Ascending aorta (tissue), 2 donors: Measurements from ENCODE around the gene ENDOV. TPM values are rescaled to one million over a fixed set of nuclear protein-coding genes. Genes with fewer than 3 reads are reported as not detected.
"Not testable (repeated sequence)": the region's sequence is repeated elsewhere in the genome, so short reads cannot be mapped to it uniquely, and the experiment has no call there.

Source experiments
- DNase-seq, 2 donors: peaks; one replicate each; pipeline ENCODE4 v3.0.0-alpha.2; 2019; ENCODE audit warnings: low spot score in 2 of 2
- H3K27ac ChIP-seq, 2 donors: fragments of 200-600 bp; sonication (generic); one replicate each; pipeline ENCODE4 v1.5.1; 2016 to 2017; ENCODE audit warnings: mild to moderate bottlenecking in 1 of 2
- H3K27me3 ChIP-seq: fragments of 200-600 bp; sonication (generic); one replicate; pipeline ENCODE4 v1.5.1; 2017
- H3K36me3 ChIP-seq, 2 donors: fragments of 200-600 bp; sonication (generic); one replicate each; pipeline ENCODE4 v1.5.1; 2016
- H3K4me1 ChIP-seq, 2 donors: fragments of 200-600 bp; sonication (generic); one replicate each; pipeline ENCODE4 v1.5.1; 2016 to 2017; ENCODE audit warnings: mild to moderate bottlenecking in 1 of 2
- H3K4me3 ChIP-seq, 2 donors: fragments of 200-600 bp; sonication (generic); one replicate each; pipeline ENCODE4 v1.5.1; 2016 to 2017; ENCODE audit warnings: mild to moderate bottlenecking in 1 of 2
- H3K9me3 ChIP-seq, 2 donors: fragments of 200-600 bp; sonication (generic); one replicate each; pipeline ENCODE4 v1.5.1; 2016
- intact Hi-C: fragments of 100-400 bp; cut with DNase I; formaldehyde crosslinking; loops from one replicate; pipeline ENCODE4 v1.15.1; 2023
- total RNA-seq: library from RNA; depleted of rRNA; stranded (reverse); fragments of >200 nt; gene quantifications from one replicate; pipeline ENCODE4 v1.1.0, GENCODE V29; 2016
- TF ChIP-seq, protein P1 (sequence below), 3 experiments: fragments of 200-600 bp in 2 of 3; fragments of 450-650 bp in 1 of 3; sonication (generic) in 2 of 3; IDR thresholded peaks; one replicate each; pipeline ENCODE4 v1.5.1; 2016 to 2019; ENCODE audit warnings: antibody characterized with exemption in 3 of 3, mild to moderate bottlenecking in 1 of 3, moderate library complexity in 1 of 3

Gene ENDOV
- total RNA-seq, 1 donor from 2014 or later, result 18.0 TPM

DNA sequence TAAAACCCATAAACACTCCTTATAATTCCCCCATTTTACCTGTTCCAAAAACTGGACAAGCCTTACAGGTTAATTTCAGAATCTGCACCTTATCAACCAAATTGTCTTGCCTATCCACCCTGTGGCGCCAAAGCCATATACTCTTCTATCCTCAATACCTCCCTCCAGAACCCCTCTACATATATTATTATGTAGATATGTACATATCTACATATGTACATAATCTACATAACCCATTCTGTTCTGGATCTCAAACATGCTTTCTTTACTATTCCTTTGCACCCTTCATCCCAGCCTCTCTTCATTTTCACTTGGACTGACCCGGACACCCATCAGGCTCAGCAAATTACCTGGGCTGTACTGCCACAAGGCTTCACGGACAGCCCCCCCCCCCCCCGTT is 12.0 kb upstream of the ENDOV start:
- H3K27me3 ChIP-seq, result no peaks in the 10 kb centered on the region
- intact Hi-C loops, result no loop called here
- TF ChIP-seq, protein P1, sequence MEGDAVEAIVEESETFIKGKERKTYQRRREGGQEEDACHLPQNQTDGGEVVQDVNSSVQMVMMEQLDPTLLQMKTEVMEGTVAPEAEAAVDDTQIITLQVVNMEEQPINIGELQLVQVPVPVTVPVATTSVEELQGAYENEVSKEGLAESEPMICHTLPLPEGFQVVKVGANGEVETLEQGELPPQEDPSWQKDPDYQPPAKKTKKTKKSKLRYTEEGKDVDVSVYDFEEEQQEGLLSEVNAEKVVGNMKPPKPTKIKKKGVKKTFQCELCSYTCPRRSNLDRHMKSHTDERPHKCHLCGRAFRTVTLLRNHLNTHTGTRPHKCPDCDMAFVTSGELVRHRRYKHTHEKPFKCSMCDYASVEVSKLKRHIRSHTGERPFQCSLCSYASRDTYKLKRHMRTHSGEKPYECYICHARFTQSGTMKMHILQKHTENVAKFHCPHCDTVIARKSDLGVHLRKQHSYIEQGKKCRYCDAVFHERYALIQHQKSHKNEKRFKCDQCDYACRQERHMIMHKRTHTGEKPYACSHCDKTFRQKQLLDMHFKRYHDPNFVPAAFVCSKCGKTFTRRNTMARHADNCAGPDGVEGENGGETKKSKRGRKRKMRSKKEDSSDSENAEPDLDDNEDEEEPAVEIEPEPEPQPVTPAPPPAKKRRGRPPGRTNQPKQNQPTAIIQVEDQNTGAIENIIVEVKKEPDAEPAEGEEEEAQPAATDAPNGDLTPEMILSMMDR (IDR thresholded peaks at IDR 0.05), result no peak
- H3K4me3 ChIP-seq, result no peak overlapping the region
- no peaks in the 10 kb centered on the region for H3K4me1 ChIP-seq
- H3K9me3 ChIP-seq, result no peaks in the 10 kb centered on the region
- no peaks in the 10 kb centered on the region for H3K36me3 ChIP-seq
- DNase-seq, result no peak
- H3K27ac ChIP-seq, result no peak overlapping the region

GRCh38 chr17:80406146-80406545 is 8.8 kb upstream of the ENDOV start:
- Histone ChIP-seq H3K9me3 (no peaks in the 10 kb centered on the region), H3K4me1 (no peaks in the 10 kb centered on the region), H3K36me3 (no peaks in the 10 kb centered on the region), H3K27me3 (no peaks in the 10 kb centered on the region), H3K27ac (no peak overlapping the region), H3K4me3 (no peak overlapping the region)
- no peak for DNase-seq
- TF ChIP-seq, protein P1 (IDR thresholded peaks at IDR 0.05), result no peak
- intact Hi-C loops, result no loop called here

GRCh38 chr17:80407917-80408316 is 7.0 kb upstream of the ENDOV start:
- H3K36me3 ChIP-seq, H3K9me3 ChIP-seq, H3K27me3 ChIP-seq, DNase-seq, H3K4me3 ChIP-seq, H3K27ac ChIP-seq, H3K4me1 ChIP-seq, intact Hi-C loops: not testable (repeated sequence)

GRCh38 chr17:80408872-80409271 is 6.1 kb upstream of the ENDOV start:
- Histone ChIP-seq H3K4me1 (no peaks in the 10 kb centered on the region), H3K36me3 (no peaks in the 10 kb centered on the region), H3K27me3 (no peaks in the 10 kb centered on the region), H3K9me3 (no peaks in the 10 kb centered on the region), H3K27ac (no peak overlapping the region), H3K4me3 (no peak overlapping the region)
- TF ChIP-seq, protein P1 (IDR thresholded peaks at IDR 0.05), result no peak
- no peak for DNase-seq
- intact Hi-C loops, result no loop called here

GRCh38 chr17:80409626-80410025 is 5.3 kb upstream of the ENDOV start:
- DNase-seq, result no peak
- intact Hi-C loops, result loop anchor here (10.0 kb wide), 2 partner anchors 135 to 685 kb away; partner anchors contain the start of gene RPTOR

DNA sequence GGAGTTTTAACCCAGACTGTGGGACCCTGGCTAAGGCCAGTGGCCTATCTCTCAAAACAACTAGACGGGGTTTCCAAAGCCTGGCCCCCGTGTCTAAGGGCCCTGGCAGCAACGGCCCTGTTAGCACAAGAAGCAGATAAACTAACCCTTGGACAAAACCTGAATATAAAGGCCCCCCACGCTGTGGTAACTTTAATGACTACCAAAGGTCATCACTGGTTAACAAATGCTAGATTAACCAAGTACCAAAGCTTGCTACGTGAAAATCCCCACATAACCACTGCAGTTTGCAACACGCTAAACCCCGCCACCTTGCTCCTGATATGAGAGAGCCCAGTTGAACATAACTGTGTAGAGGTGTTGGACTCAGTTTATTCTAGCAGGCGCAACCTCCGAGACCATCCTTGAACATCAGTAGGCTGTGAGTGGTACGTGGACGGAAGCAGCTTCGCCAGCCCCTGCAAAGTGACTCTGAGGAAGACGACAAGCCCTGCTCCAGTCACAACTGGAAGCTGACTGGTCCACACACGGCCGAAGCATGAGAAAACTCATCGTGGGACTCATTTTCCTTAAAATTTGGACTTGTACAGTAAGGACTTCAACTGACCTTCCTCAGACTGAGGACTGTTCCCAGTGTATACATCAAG is 4.4 kb upstream of the ENDOV start:
- intact Hi-C loops, result loop anchor here (10.0 kb wide), 2 partner anchors 134 to 684 kb away; partner anchors contain the start of gene RPTOR
- not testable (repeated sequence) for H3K4me3 ChIP-seq, H3K36me3 ChIP-seq, H3K27me3 ChIP-seq, H3K4me1 ChIP-seq, DNase-seq, H3K27ac ChIP-seq, H3K9me3 ChIP-seq

More at GRCh38 chr17:80409626-80410025, 5.3 kb upstream of the ENDOV start:
- Histone ChIP-seq H3K36me3 (no peaks in the 10 kb centered on the region), H3K27me3 (no peaks in the 10 kb centered on the region), H3K9me3 (no peaks in the 10 kb centered on the region), H3K4me3 (no peak overlapping the region), H3K4me1 (peaks cover 0 to 5% of the 10 kb centered on the region in 2 donors), H3K27ac (no peak overlapping the region)
- TF ChIP-seq, protein P1 (IDR thresholded peaks at IDR 0.05), result no peak
